ENCODE results near the gene NR6A1. TPM values are rescaled to one million over a fixed set of nuclear protein-coding genes. Genes with fewer than 3 reads are reported as not detected.

Gene NR6A1
- total RNA-seq, 1 experiment from 2014 or later = 99.3 TPM

- no peak overlapping the region for H4K8ac ChIP-seq (replicated peaks; ENCODE audit: insufficient read length, low read depth, low read length)
- H3K56ac ChIP-seq (ENCODE audit: insufficient read length, low read depth, low read length) = no peak overlapping the region
- Mint-ChIP-seq H3K9me3 (no peaks in the 10 kb centered on the region), H3K27ac (peak overlapping the region in 2 of 3 experiments; percentile 4 to 95; a peak in 2 of 7 replicates), H3K4me1 (peaks cover 58 to 63% of the 10 kb centered on the region in 2 experiments), H3K4me3 (peak overlapping the region; percentile 85 to 99), H3K36me3 (ENCODE audit: insufficient read depth in 1 of 3, low read depth in 3 of 3) (no peaks in the 10 kb centered on the region; a peak in 1 of 7 replicates), H3K27me3 (ENCODE audit: low read depth) (peaks cover 35% of the 10 kb centered on the region)
- H3K4ac ChIP-seq (ENCODE audit: low read depth, low read length) = no peak overlapping the region
- no peak overlapping the region for H3K14ac ChIP-seq (ENCODE audit: insufficient read depth, low read length)
- WGBS (ENCODE audit: extremely low coverage, insufficient read length, low lambda C conversion rate) = no CpG with 5 or more reads among the region's 11 CpGs
- DNase-seq = no peak
- H3K9ac ChIP-seq (ENCODE audit: extremely low read depth, insufficient read length, low read length) = no peak overlapping the region
- no peaks in the 10 kb centered on the region for H3K27me3 ChIP-seq (ENCODE audit: insufficient read depth, low read length)
- H2BK5ac ChIP-seq (ENCODE audit: insufficient read length, low read length) = no peak overlapping the region
- H4K91ac ChIP-seq (ENCODE audit: insufficient read length, low read depth, low read length) = no peak overlapping the region
- no peak overlapping the region for H4K5ac ChIP-seq (ENCODE audit: insufficient read length, low read depth, low read length)
- H3K79me2 ChIP-seq (ENCODE audit: insufficient read depth, low read length) = peaks cover 14% of the 10 kb centered on the region; the same call in 1 of the 2 replicates
- no peaks in the 10 kb centered on the region for H4K20me1 ChIP-seq (ENCODE audit: control insufficient read depth, insufficient read depth, insufficient read length)
- H3K4me2 ChIP-seq (ENCODE audit: insufficient read depth, insufficient read length, low read length) = peak overlapping the region; percentile 83
- H3K79me1 ChIP-seq (ENCODE audit: insufficient read depth, low read depth, low read length, poor library complexity, severe bottlenecking) = no peaks in the 10 kb centered on the region
- H2AK5ac ChIP-seq (ENCODE audit: insufficient read length, low read length) = no peak overlapping the region
- H2BK15ac ChIP-seq (ENCODE audit: low read depth, low read length) = no peak overlapping the region
- peaks cover 12% of the 10 kb centered on the region for H3K23me2 ChIP-seq (ENCODE audit: insufficient read length, low read depth, low read length, poor library complexity, severe bottlenecking)
- H3K27ac ChIP-seq (ENCODE audit: insufficient read length, low read depth, low read length) = no peak overlapping the region
- H2AFZ ChIP-seq (ENCODE audit: low read length) = no peak overlapping the region
- no peak overlapping the region for H3K23ac ChIP-seq (ENCODE audit: insufficient read length, low read depth, low read length)
- H3K9me3 ChIP-seq (ENCODE audit: control insufficient read depth, low read depth, low read length) = no peaks in the 10 kb centered on the region
- H3K18ac ChIP-seq (ENCODE audit: insufficient read length, low read depth, low read length) = no peak overlapping the region
- H2BK20ac ChIP-seq (ENCODE audit: low read depth, low read length, poor library complexity, severe bottlenecking) = no peak overlapping the region
- no peak overlapping the region for H2BK120ac ChIP-seq (ENCODE audit: low read depth, low read length, poor library complexity, severe bottlenecking)
- H2BK12ac ChIP-seq (ENCODE audit: insufficient read length, low read depth, low read length) = no peak overlapping the region
- TF ChIP-seq CTCF (conservative IDR thresholded peaks at IDR 0.05) = no peak
- peaks cover 3% of the 10 kb centered on the region; the same call in 1 of the 2 replicates for H3K4me1 ChIP-seq (ENCODE audit: insufficient read depth, low read length)
- H3T11ph ChIP-seq (ENCODE audit: low read length) = no peak overlapping the region
These were observed 2.2 kb downstream of the NR6A1 start for GRCh38 chr9:124768750-124769548.

Data from H9 (cell line).